Measurements from ENCODE around the gene RASL12. TPM values are rescaled to one million over a fixed set of nuclear protein-coding genes. Genes with fewer than 3 reads are reported as not detected.

RASL12 gene
- total RNA-seq, 1 donor from 2014 or later: 20.2 TPM

DNA sequence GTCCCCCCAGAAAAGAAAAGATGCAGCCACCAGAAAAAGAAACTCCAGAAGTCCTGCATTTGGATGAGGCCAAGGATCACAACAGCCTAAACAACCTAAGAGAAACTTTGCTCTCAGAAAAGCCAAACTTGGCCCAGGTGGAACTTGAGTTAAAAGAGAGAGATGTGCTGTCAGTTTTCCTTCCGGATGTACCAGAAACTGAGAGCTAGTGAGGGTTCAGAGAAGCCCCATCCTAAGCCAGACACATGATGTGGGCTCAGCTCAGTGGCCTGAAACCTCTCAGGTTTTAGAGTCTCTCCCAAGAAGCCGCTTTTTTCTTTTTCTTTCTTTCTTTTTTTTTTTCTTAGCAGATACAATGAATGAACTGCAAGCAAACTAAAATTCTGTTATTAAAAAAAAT lies 14.8 kb downstream of the RASL12 start:
- H3K36me3 ChIP-seq: peaks cover 6% of the 10 kb centered on the region
- intact Hi-C loops (cut with DNase I): no loop called here
- H3K4me3 ChIP-seq: no peak overlapping the region
- no peak overlapping the region for H3K27ac ChIP-seq
- H3K27me3 ChIP-seq: no peaks in the 10 kb centered on the region
- TF ChIP-seq, protein P1, sequence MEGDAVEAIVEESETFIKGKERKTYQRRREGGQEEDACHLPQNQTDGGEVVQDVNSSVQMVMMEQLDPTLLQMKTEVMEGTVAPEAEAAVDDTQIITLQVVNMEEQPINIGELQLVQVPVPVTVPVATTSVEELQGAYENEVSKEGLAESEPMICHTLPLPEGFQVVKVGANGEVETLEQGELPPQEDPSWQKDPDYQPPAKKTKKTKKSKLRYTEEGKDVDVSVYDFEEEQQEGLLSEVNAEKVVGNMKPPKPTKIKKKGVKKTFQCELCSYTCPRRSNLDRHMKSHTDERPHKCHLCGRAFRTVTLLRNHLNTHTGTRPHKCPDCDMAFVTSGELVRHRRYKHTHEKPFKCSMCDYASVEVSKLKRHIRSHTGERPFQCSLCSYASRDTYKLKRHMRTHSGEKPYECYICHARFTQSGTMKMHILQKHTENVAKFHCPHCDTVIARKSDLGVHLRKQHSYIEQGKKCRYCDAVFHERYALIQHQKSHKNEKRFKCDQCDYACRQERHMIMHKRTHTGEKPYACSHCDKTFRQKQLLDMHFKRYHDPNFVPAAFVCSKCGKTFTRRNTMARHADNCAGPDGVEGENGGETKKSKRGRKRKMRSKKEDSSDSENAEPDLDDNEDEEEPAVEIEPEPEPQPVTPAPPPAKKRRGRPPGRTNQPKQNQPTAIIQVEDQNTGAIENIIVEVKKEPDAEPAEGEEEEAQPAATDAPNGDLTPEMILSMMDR (IDR thresholded peaks at IDR 0.05): no peak
- no peak for ATAC-seq
- H3K4me1 ChIP-seq: peaks cover 23% of the 10 kb centered on the region
- DNase-seq: no peak
- H3K9me3 ChIP-seq: no peaks in the 10 kb centered on the region

- intact Hi-C loops (cut with DNase I): no loop called here
- Histone ChIP-seq H3K27me3 (no peaks in the 10 kb centered on the region), H3K4me3 (no peak overlapping the region), H3K27ac (no peak overlapping the region), H3K36me3 (no peaks in the 10 kb centered on the region), H3K4me1 (peaks cover 23% of the 10 kb centered on the region), H3K9me3 (no peaks in the 10 kb centered on the region)
- DNase-seq (no peak), ATAC-seq (no peak)
- TF ChIP-seq, protein P1 (IDR thresholded peaks at IDR 0.05): no peak
Observed at GRCh38 chr15:65051266-65051665, 16.5 kb downstream of the RASL12 start.

GRCh38 chr15:65050270-65050669 lies 17.5 kb downstream of the RASL12 start:
- intact Hi-C loops (cut with DNase I): no loop called here
- DNase-seq (no peak), ATAC-seq (no peak)
- H3K27ac ChIP-seq: no peak overlapping the region
- no peaks in the 10 kb centered on the region for H3K36me3 ChIP-seq
- TF ChIP-seq, protein P1 (IDR thresholded peaks at IDR 0.05): no peak
- no peaks in the 10 kb centered on the region for H3K9me3 ChIP-seq
- H3K27me3 ChIP-seq: no peaks in the 10 kb centered on the region
- H3K4me1 ChIP-seq: peaks cover 23% of the 10 kb centered on the region
- H3K4me3 ChIP-seq: no peak overlapping the region

GRCh38 chr15:65049418-65049840 lies 18.4 kb downstream of the RASL12 start:
- Histone ChIP-seq H3K27me3 (no peaks in the 10 kb centered on the region), H3K4me3 (peak overlapping the region; percentile 26), H3K27ac (no peak overlapping the region), H3K36me3 (no peaks in the 10 kb centered on the region), H3K4me1 (peaks cover 22% of the 10 kb centered on the region), H3K9me3 (no peaks in the 10 kb centered on the region)
- intact Hi-C loops (cut with DNase I): no loop called here
- TF ChIP-seq, protein P1 (IDR thresholded peaks at IDR 0.05): no peak
- DNase-seq (peak; percentile 93), ATAC-seq (peak; percentile 86)

DNA sequence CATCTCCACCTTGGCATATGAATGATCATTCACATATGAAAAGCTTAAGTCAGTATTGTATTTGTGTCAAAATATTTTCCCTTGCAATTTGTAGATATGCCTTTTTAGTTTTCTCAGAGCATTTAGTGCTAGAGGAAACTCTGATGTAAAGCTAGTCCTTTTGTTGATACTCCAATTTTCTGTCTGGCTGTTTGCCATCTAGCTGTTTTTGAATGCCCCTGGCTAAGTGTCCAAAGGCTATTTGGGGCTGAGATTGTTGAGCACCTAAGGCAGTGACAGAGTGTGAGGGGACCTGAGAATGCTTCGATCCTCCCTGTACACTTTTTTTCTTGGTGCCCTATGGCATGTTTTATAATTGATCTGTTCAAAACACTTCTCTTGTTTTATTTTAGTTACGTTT lies 19.6 kb downstream of the RASL12 start:
- H3K9me3 ChIP-seq: no peaks in the 10 kb centered on the region
- H3K4me3 ChIP-seq: no peak overlapping the region
- no peaks in the 10 kb centered on the region for H3K27me3 ChIP-seq
- peaks cover 32% of the 10 kb centered on the region for H3K4me1 ChIP-seq
- DNase-seq: no peak
- TF ChIP-seq, protein P1 (IDR thresholded peaks at IDR 0.05): no peak
- no peak for ATAC-seq
- intact Hi-C loops (cut with DNase I): no loop called here
- H3K36me3 ChIP-seq: no peaks in the 10 kb centered on the region
- no peak overlapping the region for H3K27ac ChIP-seq
